Karpas-422 (cell line): ENCODE results near the gene GH1. TPM values are rescaled to one million over a fixed set of nuclear protein-coding genes. Genes with fewer than 3 reads are reported as not detected.
"Not testable (repeated sequence)": the region's sequence is repeated elsewhere in the genome, so short reads cannot be mapped to it uniquely, and the experiment has no call there.

Experiments used
- DNase-seq: peaks from one replicate; pipeline ENCODE4 v3.0.0-alpha.2; 2015
- H2AFZ ChIP-seq: fragments of 200-600 bp; sonication (generic); 2 replicates; pipeline ENCODE4 v1.6.1; 2014; ENCODE audit warnings: antibody characterized with exemption, low read length, mixed read lengths
- H3K27ac ChIP-seq: fragments of 200-600 bp; sonication (generic); 2 replicates; pipeline ENCODE4 v1.5.1; 2014; ENCODE audit warnings: mild to moderate bottlenecking, low read length, moderate library complexity
- H3K27me3 ChIP-seq: fragments of 200-600 bp; sonication (generic); 2 replicates; pipeline ENCODE4 v1.6.1; 2014; ENCODE audit warnings: low read length, mixed read lengths
- H3K36me3 ChIP-seq: fragments of 200-600 bp; sonication (generic); 2 replicates; pipeline ENCODE4 v1.6.1; 2014; ENCODE audit warnings: low read length, mixed read lengths; ENCODE audit not compliant: insufficient read depth
- H3K4me1 ChIP-seq: fragments of 200-600 bp; sonication (generic); 2 replicates; pipeline ENCODE4 v1.6.1; 2014; ENCODE audit warnings: mild to moderate bottlenecking, low read length, mixed read lengths
- H3K4me2 ChIP-seq: fragments of 200-600 bp; sonication (generic); 2 replicates; pipeline ENCODE4 v1.6.1; 2014; ENCODE audit warnings: low read length, low read depth, mild to moderate bottlenecking; ENCODE audit not compliant: poor library complexity, severe bottlenecking
- H3K4me3 ChIP-seq: fragments of 200-600 bp; sonication (generic); 2 replicates; pipeline ENCODE4 v1.5.1; 2014; ENCODE audit warnings: mild to moderate bottlenecking, antibody characterized with exemption, low read length, mixed read lengths
- H3K79me2 ChIP-seq: fragments of 200-600 bp; sonication (generic); 2 replicates; pipeline ENCODE4 v1.6.1; 2014; ENCODE audit warnings: mild to moderate bottlenecking, low read length, mixed read lengths
- H3K9ac ChIP-seq: fragments of 200-600 bp; sonication (generic); 2 replicates; pipeline ENCODE4 v1.6.0; 2014; ENCODE audit warnings: low read length
- H3K9me2 ChIP-seq: fragments of 200-600 bp; sonication (generic), shearing (Covaris generic); replicated peaks from 2 replicates; pipeline ENCODE4 v1.6.0; 2014; ENCODE audit warnings: mild to moderate bottlenecking, low read length, moderate library complexity; ENCODE audit not compliant: insufficient read depth
- H3K9me3 ChIP-seq: fragments of 300-700, 200-600 bp; sonication (generic); 2 replicates; pipeline ENCODE4 v1.6.1; 2014; ENCODE audit warnings: low read length, mixed read lengths
- H4K20me1 ChIP-seq: fragments of 200-600 bp; sonication (generic); 2 replicates; pipeline ENCODE4 v1.6.1; 2014; ENCODE audit warnings: mild to moderate bottlenecking, antibody characterized with exemption, low read length, low read depth; ENCODE audit not compliant: insufficient read depth
- total RNA-seq: library from RNA; depleted of rRNA; stranded (reverse); fragments of >200 nt; shearing (Covaris generic); gene quantifications from 2 replicates; pipeline ENCODE4 v1.2.3, GENCODE V29; 2014; ENCODE audit warnings: low replicate concordance

GH1 gene
- total RNA-seq, 1 experiment from 2014 or later = not detected

GRCh38 chr17:63916566-63917185, 2.0 kb downstream of the GH1 start:
- H3K27ac ChIP-seq = peak overlapping the region; percentile 51; the same call in 1 of the 2 replicates
- no peak overlapping the region for H2AFZ ChIP-seq
- H3K4me2 ChIP-seq = peak overlapping the region; percentile 69
- no peaks in the 10 kb centered on the region for H3K9me3 ChIP-seq
- H3K36me3 ChIP-seq = no peaks in the 10 kb centered on the region
- no peaks in the 10 kb centered on the region for H4K20me1 ChIP-seq
- peak overlapping the region; percentile 46 for H3K9ac ChIP-seq
- H3K27me3 ChIP-seq = no peaks in the 10 kb centered on the region
- H3K4me1 ChIP-seq = peaks cover 46% of the 10 kb centered on the region
- H3K4me3 ChIP-seq = no peak overlapping the region
- no peak for DNase-seq
- H3K79me2 ChIP-seq = no peaks in the 10 kb centered on the region
- no peaks in the 10 kb centered on the region for H3K9me2 ChIP-seq

- not testable (repeated sequence) for H3K36me3 ChIP-seq, H3K27me3 ChIP-seq, H3K9me3 ChIP-seq, H3K79me2 ChIP-seq, H3K9me2 ChIP-seq, H4K20me1 ChIP-seq
- Histone ChIP-seq H3K4me2 (peak overlapping the region; percentile 69), H2AFZ (peak overlapping the region; percentile 18; the same call in 1 of the 2 replicates), H3K27ac (peak overlapping the region; percentile 51), H3K4me3 (peak overlapping the region; percentile 28; the same call in 1 of the 2 replicates), H3K9ac (peak overlapping the region; percentile 46), H3K4me1 (peaks cover 37% of the 10 kb centered on the region)
- peak; percentile 85 for DNase-seq
Observed at GRCh38 chr17:63915753-63916152, 2.9 kb downstream of the GH1 start.

- peaks cover 25% of the 10 kb centered on the region for H3K4me1 ChIP-seq
- no peak overlapping the region for H3K27ac ChIP-seq
- H3K9me2 ChIP-seq = no peaks in the 10 kb centered on the region
- no peak overlapping the region for H3K9ac ChIP-seq
- no peak for DNase-seq
- no peak overlapping the region for H3K4me2 ChIP-seq
- H3K36me3 ChIP-seq = no peaks in the 10 kb centered on the region
- no peaks in the 10 kb centered on the region for H3K27me3 ChIP-seq
- no peak overlapping the region for H2AFZ ChIP-seq
- no peak overlapping the region for H3K4me3 ChIP-seq
- no peaks in the 10 kb centered on the region for H3K9me3 ChIP-seq
- no peaks in the 10 kb centered on the region for H4K20me1 ChIP-seq
- H3K79me2 ChIP-seq = no peaks in the 10 kb centered on the region
Observed at GRCh38 chr17:63914471-63914870, 4.2 kb downstream of the GH1 start.

- Histone ChIP-seq H3K4me2 (no peak overlapping the region), H3K4me1 (peaks cover 24% of the 10 kb centered on the region), H4K20me1 (no peaks in the 10 kb centered on the region), H3K36me3 (no peaks in the 10 kb centered on the region), H3K27ac (no peak overlapping the region), H3K9me3 (no peaks in the 10 kb centered on the region), H3K27me3 (no peaks in the 10 kb centered on the region), H3K79me2 (no peaks in the 10 kb centered on the region), H2AFZ (no peak overlapping the region), H3K9ac (no peak overlapping the region), H3K9me2 (no peaks in the 10 kb centered on the region), H3K4me3 (no peak overlapping the region)
- DNase-seq = peak; percentile 86
Observed at GRCh38 chr17:63911657-63912100, 7.0 kb downstream of the GH1 start.

- H3K9ac ChIP-seq = no peak within 1 kb of the TSS
- DNase-seq = no peak
- no peaks in the 10 kb centered on the region for H3K79me2 ChIP-seq
- no peak within 1 kb of the TSS for H3K4me2 ChIP-seq
- no peak within 1 kb of the TSS for H2AFZ ChIP-seq
- no peaks in the 10 kb centered on the region for H3K27me3 ChIP-seq
- H3K27ac ChIP-seq = no peak within 1 kb of the TSS
- H3K36me3 ChIP-seq = no peaks in the 10 kb centered on the region
- H3K9me2 ChIP-seq = no peaks in the 10 kb centered on the region
- no peaks in the 10 kb centered on the region for H4K20me1 ChIP-seq
- no peak within 1 kb of the TSS for H3K4me3 ChIP-seq
- peaks cover 19% of the 10 kb centered on the region for H3K4me1 ChIP-seq
- no peaks in the 10 kb centered on the region for H3K9me3 ChIP-seq
Observed at GRCh38 chr17:63911041-63911635, 7.5 kb downstream of the GH1 start, which contains the start of gene CSHL1. CSHL1 (minus strand) TSS chr17:63911258; CDS start chr17:63911196, 62 bp downstream.

GRCh38 chr17:63910096-63910495, 8.5 kb downstream of the GH1 start:
- Histone ChIP-seq H3K4me1 (peaks cover 10% of the 10 kb centered on the region), H3K9ac (no peak overlapping the region), H3K9me2 (no peaks in the 10 kb centered on the region), H3K27ac (no peak overlapping the region), H3K9me3 (no peaks in the 10 kb centered on the region), H2AFZ (no peak overlapping the region), H3K79me2 (no peaks in the 10 kb centered on the region), H3K27me3 (no peaks in the 10 kb centered on the region), H3K36me3 (no peaks in the 10 kb centered on the region), H4K20me1 (no peaks in the 10 kb centered on the region), H3K4me2 (no peak overlapping the region), H3K4me3 (no peak overlapping the region)
- no peak for DNase-seq

- H2AFZ ChIP-seq, H3K27ac ChIP-seq, H3K9me3 ChIP-seq, H3K4me1 ChIP-seq, H3K4me3 ChIP-seq, H3K9ac ChIP-seq, H3K9me2 ChIP-seq, H3K36me3 ChIP-seq, H4K20me1 ChIP-seq, H3K79me2 ChIP-seq, H3K27me3 ChIP-seq, H3K4me2 ChIP-seq, DNase-seq: not testable (repeated sequence)
Observed at GRCh38 chr17:63909586-63909985, 9.1 kb downstream of the GH1 start.

GRCh38 chr17:63907161-63907778, 11.4 kb downstream of the GH1 start:
- H2AFZ ChIP-seq, H3K9me2 ChIP-seq, H3K4me2 ChIP-seq, H3K9ac ChIP-seq, H3K79me2 ChIP-seq, H3K36me3 ChIP-seq, H3K27ac ChIP-seq, H3K9me3 ChIP-seq, H3K4me3 ChIP-seq, H3K27me3 ChIP-seq, H3K4me1 ChIP-seq, H4K20me1 ChIP-seq: not testable (repeated sequence)
- DNase-seq = peak; percentile 57
